ENCODE measurements around the gene SKA3.

Gene SKA3

DNA sequence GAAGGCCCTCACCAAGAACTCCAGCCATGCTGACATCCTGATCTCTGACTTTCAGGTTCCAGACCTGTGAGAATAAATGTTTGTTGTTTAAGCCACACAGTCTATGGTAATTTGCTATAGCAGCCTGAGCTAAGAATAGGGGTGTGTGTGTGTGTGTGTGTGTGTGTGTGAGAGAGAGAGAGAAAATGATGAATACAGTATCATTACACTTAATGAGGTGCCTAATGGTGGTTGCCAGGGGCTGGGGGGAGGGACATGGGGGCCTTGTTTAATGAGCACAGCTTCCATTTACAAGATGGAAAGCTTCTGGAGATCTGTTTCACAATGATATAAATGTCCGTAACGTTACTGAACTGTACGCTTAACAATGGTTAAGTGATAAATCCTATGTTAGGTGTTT, 61.1 kb downstream of the SKA3 start:
- no peak for DNase-seq (ENCODE audit: low read depth)

DNA sequence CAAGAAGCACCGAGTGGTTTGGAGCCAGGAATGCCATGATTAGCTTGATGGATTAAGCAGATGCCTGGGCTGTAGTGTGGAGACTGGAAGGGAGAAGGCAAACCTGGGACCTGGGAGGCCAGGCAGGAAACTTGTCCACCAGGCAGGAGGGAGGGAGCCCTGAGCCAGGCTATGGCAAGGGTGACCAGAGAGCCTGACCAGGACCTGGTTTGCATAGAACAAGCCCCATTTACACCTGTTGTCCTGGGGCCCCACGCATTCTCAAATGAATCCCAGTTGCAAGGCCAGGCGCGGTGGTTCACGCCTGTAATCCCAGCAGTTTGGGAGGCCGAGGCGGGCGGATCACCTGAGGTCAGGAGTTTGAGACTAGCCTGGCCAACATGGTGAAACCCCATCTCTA, 64.8 kb downstream of the SKA3 start:
- DNase-seq (ENCODE audit: low read depth) = no peak

DNA sequence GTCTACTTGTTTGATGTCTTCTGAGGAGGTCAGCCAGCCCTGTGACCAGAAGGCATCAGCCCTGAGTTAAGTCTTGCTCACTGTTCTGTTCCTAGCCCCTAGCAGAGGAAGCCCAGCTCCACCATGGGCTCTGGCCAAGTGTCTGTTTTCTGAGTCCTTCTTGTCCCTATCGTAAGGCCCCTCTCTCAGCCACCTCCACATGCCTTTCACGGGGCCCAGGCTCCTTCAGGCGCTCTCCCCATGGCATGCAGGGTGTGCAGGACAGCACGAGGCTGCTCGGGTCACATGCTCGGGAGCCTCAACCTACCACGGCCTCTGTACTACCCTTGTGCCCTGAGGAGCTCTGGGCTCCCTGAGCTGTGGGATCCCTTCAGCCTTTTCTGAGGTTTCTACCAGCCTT, 67.2 kb downstream of the SKA3 start:
- DNase-seq (ENCODE audit: low read depth) = no peak

DNA sequence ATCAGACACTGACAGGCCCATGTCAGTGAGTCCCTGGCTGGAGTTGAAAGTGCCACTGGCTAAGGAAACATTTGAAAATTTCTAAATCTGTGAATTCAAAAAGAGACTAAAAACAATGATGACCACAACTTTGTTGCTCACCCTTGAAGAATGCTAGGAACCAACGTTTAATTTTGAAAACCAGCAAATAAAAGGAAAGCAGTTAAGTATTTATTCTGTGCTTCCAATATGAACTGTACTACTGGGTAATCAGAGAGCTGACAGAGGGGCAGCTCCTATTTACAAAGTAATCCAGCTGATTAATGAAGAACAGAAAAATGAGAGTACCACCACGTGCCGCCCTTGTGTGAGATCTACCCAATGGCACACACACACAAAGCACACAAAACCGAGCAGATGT, 70.3 kb downstream of the SKA3 start:
- no peak for DNase-seq (ENCODE audit: low read depth)

DNA sequence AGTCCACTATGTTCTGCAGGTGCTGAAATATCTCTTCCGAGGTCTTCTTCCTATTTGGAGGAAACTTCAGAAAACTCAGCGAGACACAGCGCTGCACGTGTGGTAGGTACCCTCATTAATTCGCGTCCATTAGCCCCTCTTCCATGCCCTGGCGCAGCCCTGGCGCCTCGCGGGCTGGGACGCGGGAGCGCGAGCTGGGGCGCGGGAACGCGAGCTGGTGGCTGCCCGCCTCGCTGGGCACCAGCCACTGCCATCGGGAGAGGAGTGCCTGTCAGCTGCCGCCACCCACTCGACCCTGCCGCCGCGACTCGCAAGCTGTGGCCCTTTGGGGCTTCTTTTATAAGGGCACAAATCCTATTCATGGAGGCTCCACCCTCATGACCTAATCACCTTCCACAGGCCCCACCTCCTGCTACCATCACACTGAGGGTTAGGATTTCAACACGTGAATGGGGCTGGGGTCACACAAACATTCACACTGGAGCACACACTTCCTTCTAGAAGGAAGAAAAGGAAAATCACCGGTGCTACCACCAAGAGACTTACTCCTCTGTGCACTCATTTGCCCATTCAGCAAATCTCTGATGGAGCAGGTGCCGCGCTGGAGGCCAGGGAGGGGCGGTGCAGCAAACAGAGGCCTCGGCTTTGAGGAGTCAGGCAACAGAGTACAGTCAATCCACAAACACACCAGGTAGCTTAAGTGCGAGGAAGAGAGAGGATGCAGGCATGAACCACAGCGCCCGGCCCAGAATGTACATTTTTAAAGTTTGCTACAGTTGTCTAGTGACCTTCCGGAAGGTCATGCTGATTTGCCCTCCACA, 71.9 kb downstream of the SKA3 start:
- no peak for DNase-seq (ENCODE audit: low read depth)

Data from stimulated activated CD8-positive, alpha-beta memory T cell treated with anti-CD3 and anti-CD28 coated beads, Interleukin-15, amount 100 ng/mL, for 24 hours (primary cell).